Hematopoietic multipotent progenitor cell (in vitro differentiated cells): ENCODE data around the gene KRTAP10-6. TPM values are rescaled to one million over a fixed set of nuclear protein-coding genes. Genes with fewer than 3 reads are reported as not detected.
"Not testable (repeated sequence)": the region's sequence is repeated elsewhere in the genome, so short reads cannot be mapped to it uniquely, and the experiment has no call there.

Experiments
- DNase-seq, 3 donors: peaks; one replicate each; pipeline ENCODE4 v3.0.0-alpha.2; 2011 to 2015; ENCODE audit warnings: low read depth in 2 of 3, low spot score in 2 of 3
- total RNA-seq: library from RNA; depleted of rRNA; stranded (reverse); fragments of >200 nt; gene quantifications from one replicate; pipeline ENCODE4 v1.2.3, GENCODE V29; 2012

Gene KRTAP10-6
- total RNA-seq, 1 donor, result not detected

DNA sequence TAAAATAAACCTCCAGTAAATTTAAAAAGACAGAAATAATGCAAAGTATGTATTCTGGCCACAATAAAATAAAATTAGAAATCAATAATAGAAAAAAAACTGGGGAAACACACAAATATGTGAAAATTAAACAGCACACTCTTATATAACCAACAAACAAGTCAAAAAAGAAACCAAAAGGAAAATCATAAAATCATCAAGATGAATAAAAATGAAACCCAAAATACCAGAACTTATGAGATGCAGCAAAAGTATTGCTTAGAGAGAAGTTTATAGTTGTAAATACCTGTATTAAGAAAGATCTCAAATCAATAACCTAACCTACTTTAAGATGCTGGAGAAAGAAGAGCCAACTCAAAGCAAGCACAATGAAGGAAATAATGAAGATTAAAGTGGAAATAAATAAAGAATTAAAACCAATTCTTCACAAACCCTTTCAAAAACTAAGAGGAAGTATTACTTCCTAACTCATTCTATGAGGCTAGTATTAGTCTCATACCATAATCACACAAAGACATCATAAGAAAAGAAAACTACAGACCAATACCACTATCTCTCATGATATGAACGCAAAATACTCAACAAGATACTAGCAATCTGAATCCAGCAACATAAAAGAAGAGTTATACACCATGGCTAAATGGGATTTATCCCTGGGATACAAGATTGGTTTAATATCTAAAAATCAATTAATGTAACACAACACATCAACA is 27.3 kb downstream of the KRTAP10-6 start:
- no peak for DNase-seq

DNA sequence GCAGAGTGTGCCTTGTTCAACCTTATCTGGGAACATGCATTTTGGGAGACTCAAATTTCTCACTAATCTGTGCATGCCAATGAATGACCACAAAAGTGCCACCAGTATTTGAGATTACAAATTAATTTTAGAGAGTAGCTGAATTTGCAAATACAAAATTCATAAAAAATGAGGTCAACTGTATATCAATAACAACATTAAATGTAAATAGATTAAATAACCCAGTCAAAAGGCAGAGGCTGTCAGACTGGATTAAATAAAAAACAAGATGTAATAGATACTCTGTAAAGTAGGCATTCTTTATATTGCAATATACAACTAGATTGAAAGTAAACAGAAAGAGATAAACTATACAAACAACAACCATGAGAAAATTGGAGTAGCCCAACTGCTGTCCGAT is 28.2 kb downstream of the KRTAP10-6 start:
- no peak for DNase-seq

DNA sequence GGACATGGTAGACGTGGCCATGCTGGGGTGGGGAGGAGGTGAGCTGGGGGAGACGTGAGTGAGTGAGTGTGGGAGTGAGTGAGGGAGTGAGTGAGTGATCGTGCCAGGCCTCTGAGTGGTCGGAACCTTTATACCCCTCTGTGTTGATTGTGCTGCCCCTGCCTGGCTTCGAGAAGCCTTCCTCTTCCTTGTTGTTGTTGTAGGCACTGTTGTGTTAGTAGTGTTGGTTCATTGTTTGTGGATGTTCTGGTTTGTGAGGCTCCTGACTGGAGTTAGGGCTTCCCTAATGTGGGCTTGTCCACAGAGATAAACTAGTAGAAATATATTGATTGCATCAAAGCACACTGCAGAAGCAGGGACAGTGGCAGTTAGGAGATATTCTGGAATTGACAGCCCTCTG is 33.6 kb downstream of the KRTAP10-6 start, which contains the start of gene KRTAP10-3:
TSS of gene KRTAP10-3 (minus strand) at position 101 of the 400 bp plus-strand sequence. CDS start at position 21, 80 bp downstream.
- DNase-seq, result no peak

DNA sequence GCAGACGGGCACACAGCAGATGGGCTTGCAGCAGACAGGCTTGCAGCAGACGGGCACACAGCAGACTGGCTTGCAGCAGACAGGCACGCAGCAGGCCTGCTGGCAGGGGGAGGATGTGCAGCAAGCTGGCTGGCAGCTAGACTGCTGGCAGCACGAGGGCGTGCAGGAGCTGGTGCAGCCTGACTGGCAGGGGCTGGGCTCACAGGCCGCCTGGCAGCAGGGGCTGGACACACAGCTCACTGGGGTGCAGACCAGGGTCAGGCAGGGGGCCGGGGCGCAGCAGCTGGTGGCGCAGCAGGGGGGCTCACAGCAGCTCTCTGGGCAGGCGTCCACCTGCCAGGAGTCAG is 34.0 kb downstream of the KRTAP10-6 start:
- not testable (repeated sequence) for DNase-seq

DNA sequence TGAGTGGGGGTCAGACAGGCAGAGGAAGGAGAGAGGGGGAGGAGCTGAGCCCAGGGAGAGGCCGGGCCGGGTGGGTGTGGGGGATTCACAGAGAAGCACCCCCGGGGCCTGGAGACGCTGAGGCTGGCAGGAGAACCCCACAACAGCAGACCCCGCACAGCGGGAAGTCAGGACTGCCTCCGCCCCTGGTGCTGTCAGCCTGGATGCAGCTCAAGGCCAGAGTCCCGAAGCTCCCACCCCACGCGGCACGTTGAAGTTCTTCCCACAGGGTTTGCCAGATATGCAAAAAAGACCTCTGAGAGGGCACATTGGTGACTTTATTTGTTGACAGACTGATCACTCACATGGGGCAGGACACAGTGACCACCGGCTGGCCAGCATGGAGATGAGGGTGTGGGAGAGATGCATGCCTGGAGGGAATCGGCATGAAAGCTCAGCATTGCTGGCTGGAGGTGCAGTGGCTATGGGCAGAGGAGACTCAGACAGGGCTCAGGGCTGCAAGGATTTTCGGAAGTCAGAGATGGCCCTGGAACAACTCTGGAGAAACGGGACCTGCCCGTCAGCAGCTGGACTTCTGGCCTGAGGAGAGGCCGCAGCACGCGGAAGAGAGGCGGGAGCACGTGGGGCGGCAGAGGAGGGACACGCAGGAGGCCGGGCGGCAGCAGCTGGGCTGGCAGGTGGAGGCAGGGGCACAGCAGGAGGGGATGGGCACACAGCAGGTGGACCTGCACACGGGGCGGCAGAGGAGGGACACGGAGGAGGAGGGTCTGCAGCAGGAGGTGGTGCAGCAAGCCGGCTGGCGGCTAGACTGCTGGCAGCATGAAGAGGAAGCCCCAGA is 34.6 kb downstream of the KRTAP10-6 start:
- DNase-seq, result no peak

DNA sequence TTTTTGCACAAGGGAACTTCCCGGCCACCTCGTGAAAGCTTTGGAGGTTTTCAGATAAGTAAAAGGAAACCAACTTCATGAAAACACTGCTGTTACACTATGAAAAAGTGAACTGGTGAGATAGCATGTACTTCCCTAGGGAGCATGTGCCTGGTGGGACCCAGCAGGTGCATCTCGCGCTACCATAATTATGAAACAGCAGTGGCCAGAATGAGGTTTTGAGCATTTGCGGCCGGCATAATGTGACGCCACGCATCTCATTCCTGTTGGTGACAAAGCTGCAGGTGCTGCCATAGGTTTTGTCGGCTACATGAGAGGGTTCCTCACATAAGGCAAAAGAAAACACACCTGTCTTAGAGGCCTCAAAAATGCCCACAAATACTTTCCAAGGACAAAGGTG is 35.4 kb downstream of the KRTAP10-6 start:
- no peak for DNase-seq

DNA sequence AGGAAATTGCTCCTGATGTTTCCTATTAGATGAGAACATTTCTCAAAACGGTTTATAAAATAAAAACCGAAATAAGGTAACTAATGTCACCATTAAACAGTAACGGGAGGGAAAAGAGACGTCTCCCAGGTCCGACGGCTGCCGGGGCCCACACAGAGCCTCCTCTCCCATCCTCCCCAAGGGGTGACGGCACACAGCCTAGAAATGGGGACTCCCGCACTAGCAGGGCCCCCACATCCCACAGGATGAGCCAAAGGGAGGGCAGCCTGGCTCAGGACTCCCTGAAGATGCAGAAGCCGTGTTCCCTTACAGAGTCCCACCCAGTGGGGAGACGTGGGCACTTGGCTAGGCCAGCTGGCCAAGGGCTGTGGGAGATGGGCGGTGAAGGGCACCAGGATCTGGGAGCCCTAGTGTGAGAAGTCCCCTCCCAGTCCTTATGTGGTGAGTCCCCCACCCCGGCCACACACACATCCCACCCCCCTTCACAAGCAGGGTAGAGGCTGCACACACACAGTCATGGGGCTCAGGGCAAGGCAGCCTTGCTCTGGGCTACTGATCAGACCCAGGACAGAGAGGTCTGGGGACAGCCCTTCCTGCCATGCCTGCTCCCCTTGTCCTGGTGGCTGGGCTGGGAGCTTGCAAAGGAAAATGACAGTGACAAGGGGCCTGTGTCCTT is 37.0 kb downstream of the KRTAP10-6 start:
- DNase-seq, result no peak

DNA sequence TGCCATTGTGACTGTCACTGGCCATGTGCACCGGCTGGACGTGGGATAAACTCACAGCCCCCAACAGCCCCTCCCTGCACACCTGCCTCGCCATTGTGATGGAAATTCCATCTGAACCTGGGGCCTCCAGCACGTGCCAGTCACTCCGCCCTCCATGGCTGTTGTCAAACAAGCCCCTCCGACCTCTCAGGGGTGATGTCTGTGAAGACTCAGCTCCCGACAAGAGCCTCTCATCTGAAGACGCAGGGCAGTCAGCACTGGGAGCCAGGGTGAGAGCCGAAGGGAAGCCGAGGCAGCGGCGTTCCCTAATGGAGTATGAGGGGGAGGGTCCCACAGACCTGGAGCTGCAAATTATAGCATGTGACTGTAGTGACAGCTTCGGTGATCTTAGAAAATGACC is 39.6 kb downstream of the KRTAP10-6 start:
- no peak for DNase-seq

DNA sequence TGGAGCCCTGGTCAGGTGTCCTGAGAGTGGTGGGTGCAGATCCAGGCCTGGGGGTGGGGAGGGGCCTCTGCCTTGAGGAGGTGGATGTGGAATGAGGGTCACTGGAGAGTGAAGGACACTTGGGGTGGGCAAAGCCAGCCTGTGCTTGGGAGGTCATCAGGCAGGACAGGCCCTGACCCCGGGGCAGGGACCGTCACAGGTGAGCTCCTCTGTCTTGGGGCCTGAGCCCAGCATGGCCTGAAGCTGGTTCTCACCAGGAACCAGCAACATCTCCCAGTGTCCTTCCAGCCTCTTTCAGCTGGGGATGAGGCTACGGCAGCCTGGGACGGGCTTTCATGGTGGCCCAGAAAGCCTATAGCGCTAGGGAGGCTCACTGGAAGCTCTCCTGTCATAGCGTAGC is 40.2 kb downstream of the KRTAP10-6 start:
- DNase-seq, result no peak

DNA sequence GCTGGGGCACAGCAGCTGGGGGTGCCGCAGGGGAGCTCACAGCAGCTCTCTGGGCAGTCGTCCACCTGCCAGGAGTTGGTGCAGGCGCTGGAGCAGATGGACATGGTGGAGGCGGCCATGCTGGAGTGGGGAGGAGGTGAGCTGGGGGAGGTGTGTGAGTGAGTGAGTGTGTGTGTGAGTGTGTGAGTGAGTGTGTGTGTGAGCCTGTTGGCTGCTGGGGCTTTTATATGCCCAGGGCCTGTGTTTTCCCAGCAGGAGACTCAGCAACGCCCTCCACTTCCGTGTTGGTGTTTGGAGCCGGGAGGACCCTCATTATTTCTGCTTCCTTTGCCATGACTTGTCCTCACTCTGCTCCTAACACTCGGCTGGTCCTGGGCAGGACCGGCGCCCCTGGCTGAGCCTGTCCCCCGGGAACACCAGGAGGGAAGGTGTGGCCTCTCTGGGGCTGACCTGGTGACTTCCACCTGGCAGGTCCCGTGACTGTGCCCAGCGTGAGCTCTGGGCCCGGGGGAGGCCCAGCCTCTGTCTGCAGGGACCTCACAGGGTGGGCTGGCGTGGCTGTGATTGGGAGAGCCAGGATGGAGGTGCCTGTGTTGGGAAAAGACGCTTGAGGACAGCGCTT is 40.9 kb downstream of the KRTAP10-6 start, which contains the start of gene KRTAP10-2:
TSS of gene KRTAP10-2 (minus strand) at position 166 of the 622 bp plus-strand sequence. CDS start at position 119, 47 bp downstream.
- DNase-seq, result no peak

DNA sequence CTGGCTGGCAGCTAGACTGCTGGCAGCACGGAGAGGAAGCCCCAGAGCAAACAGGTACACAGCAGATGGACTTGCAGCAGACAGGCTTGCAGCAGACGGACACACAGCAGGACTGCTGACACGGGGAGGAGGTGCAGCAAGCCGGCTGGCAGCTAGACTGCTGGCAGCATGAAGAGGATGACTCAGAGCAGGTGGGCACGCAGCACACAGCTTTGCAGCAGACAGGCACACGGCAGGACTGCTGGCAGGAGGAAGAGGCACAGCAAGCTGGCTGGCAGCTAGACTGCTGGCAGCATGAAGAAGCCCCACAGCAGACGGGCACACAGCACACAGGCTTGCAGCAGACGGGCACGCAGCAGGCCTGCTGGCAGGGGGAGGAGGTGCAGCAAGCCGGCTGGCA is 41.5 kb downstream of the KRTAP10-6 start:
- no peak for DNase-seq

DNA sequence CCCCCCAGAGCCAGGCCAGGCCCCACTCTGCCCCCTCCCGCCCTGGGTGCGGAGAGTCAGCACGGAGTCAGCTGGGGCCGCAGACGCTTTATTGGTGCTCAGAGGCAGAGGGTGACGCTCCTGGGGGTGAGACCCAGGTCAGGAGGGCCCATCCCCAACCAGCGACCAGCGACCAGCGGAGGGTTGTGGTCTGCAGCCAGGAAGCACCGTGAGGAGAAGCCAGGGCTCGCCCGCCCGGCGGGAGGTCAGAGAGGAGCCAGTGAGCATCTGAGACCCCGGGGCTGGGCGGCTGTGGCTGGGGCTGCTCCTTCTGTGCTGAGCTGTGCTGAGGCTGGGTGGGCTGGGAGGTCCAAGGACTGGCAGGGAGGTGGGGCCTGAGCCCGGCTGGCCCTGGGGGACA is 42.0 kb downstream of the KRTAP10-6 start:
- DNase-seq, result not testable (repeated sequence)

DNA sequence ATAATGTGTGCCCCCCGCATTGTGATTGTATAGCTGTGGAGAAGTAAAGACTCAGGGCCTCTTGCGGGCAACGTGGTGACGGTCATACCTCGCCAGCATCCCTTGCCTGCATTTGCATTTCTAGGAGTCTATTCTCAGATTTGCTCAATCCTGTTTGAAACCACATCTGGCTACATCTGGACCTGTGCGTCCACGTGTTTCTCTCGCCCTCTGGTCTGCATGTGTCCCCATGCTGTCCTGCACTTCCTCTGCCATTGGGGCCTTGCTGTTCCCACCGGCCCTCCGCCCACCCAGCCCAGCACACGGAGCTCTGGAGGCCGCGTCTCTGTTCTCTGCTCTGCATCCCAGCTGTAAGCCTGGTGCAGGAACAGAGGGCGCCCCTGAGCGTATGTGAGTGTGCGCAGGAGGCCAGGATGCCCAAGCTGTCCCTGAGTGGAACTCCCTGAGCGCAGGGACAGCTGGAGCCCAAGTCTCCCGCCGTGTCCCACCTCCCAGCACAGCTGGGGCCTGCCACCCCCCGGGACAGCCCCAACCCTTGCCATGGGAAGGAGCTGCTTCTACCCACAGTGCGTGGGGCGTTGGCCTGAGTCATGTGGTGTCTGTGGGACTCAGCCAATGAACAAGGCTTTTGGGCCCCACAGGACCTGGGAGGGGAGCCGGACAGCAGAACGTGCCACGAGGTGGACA is 42.6 kb downstream of the KRTAP10-6 start:
- DNase-seq, result no peak

DNA sequence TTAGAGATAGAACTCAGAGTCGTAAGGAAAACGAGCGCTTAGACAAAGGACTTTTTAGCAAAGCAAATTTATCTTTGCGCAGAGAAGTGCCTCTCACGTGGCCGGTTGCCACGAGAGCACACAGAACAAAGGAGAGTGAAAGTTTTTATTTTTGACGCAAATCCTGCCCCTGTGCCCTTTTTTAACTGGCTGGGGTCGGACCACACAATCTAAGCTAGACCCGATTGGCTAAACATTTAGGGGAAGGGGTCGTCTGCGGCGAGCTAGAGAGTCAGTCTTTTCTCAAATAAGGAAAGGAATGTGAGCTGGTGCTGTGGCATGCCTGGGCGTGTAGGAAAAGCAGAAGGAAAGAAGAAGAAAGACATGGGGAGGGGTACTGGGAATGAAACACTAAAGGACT is 43.4 kb downstream of the KRTAP10-6 start:
- DNase-seq, result no peak

DNA sequence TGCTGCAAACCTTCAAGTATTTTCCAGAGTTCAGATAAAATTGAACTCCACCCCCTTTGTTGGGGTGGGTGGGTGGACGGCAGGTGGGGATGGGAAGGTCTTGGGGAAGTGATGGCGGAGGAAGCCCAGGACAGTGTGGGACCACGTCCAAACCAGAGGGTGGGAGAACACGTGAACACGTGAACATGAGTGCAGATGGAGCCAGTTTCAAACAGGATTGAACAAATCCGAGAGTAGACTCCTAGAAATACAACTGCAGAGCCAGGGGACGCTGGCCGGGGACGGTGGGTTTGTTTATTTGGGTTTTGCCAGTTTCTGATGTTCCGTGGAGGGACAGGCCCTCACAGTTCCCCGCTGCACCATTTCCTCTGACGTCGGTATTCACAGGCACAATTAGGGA is 43.9 kb downstream of the KRTAP10-6 start:
- DNase-seq, result no peak

DNA sequence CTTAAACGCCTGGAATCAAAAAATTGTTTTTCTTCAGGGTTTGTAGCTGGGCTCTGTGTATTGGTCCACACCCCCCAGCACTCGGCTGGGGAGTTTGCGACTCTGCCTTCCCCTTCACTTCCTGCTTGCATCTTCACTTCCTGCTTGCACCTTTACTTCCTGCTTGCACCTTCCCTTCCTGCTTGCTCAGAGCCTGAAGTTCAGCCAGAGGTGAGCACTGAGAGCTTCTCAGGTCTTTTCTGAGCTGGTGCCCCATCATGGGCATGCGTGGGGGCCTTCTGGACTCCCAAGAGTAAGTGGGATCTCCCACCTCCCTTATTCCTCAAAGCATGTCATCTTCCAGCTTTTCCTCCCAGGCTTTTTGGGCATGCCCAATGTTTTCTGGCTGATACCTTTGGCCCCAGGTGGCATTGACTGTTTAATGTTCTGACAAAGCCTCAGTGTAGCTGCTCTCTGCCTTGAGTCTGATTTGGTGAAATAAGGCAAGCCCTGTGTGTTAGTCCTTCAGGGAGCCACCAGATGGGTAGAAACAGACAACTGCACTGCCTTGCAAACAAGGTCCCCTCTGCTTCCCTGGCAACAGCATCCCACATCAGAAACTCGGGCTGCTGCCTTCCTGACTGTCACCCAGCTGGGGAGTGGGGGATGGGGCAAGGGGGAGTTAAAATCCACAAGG is 44.5 kb downstream of the KRTAP10-6 start:
- DNase-seq, result no peak

DNA sequence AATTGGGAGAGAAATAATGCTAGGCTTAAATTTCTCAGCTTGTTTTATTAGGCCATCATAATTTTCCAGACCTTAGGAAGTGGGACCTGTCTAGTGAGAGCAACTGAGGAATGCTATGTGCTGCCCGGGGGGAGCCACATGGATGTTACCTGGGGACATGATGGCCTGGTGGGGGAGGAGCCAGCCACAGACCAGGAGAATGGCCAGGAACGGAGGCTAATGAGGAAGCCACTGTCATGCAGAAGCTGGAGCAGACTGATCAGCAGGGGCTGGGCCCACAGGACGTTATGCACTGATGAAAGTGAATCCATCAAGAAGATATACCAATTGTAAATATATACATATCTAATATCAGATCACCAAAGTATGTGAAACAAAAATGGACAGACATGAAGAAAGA is 47.7 kb downstream of the KRTAP10-6 start:
- no peak for DNase-seq

DNA sequence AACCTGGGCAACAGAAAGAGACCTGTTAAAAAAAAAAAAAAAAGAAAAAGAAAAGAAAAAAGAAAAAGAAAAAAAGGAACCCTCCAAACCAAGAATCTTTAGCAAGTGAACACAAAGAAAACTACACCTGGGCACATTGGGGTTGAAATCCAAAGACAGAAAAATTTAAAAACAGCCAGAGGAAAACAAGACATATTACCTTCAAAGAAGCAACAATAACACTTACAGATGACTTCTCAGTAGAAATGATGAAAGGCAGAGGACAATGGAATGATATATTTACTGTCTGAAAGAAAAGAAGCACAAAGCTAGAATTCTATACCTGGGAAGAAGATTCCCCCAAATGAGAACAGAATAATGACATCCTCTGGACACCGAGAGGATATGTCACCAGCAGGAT is 49.6 kb downstream of the KRTAP10-6 start:
- no peak for DNase-seq
